ENCODE measurements around the gene MSH3. TPM values are rescaled to one million over a fixed set of nuclear protein-coding genes. Genes with fewer than 3 reads are reported as not detected.

The MSH3 gene
- total and polyA plus RNA-seq, 2 of the 8 experiments (the other 6 are each of a cell fraction or from before 2014, with no cell fraction given) = 3.6 to 22.6 TPM

- peaks cover 0 to 14% of the 10 kb centered on the region in 2 experiments; a peak in 2 of 4 replicates for H3K79me2 ChIP-seq (ENCODE audit: control insufficient read depth in 1 of 2, insufficient read depth in 2 of 2, low read length in 2 of 2)
- FAIRE-seq (no peak), DNase-seq (ENCODE audit: low read depth in 1 of 2, low spot score in 2 of 2) (no peak)
- H2AFZ ChIP-seq (ENCODE audit: low read length) = no peak overlapping the region
- H2BK20ac ChIP-seq (ENCODE audit: low read length) = no peak overlapping the region
- H3K4me3 ChIP-seq (ENCODE audit: extremely low read depth in 1 of 4, insufficient read depth in 2 of 4, low read depth in 3 of 4, low read length in 4 of 4) = no peak overlapping the region
- H3K4me1 ChIP-seq (replicated peaks in 1 of 4; ENCODE audit: control insufficient read depth in 3 of 4, insufficient read depth in 4 of 4, low read length in 3 of 4) = no peaks in the 10 kb centered on the region; a peak in 1 of 7 replicates
- no peak overlapping the region for H2AK5ac ChIP-seq (ENCODE audit: low read depth, low read length)
- peaks cover 2% of the 10 kb centered on the region; the same call in 1 of the 2 replicates for H3K79me1 ChIP-seq (ENCODE audit: low read depth, low read length)
- ChIA-PET POLR2A (ENCODE audit: partially characterized antibody) (interaction anchor here (1.2 kb wide), 2 partner anchors 10 to 11 kb away, joined by 3 read pairs; partner anchors contain the start of genes DHFR and MSH3), CTCF (ENCODE audit: partially characterized antibody) (interaction anchor here (6.1 kb wide), 1 partner anchor 9 kb away, joined by 28 read pairs; the partner anchor contains the start of genes DHFR and MSH3)
- no peak overlapping the region for H2BK120ac ChIP-seq (replicated peaks; ENCODE audit: low read depth, low read length)
- no peak overlapping the region for H3K4ac ChIP-seq (replicated peaks; ENCODE audit: insufficient read length, low read depth, low read length)
- H2BK5ac ChIP-seq (ENCODE audit: low read depth, low read length) = no peak overlapping the region
- no peak overlapping the region for H3K27ac ChIP-seq (ENCODE audit: low read depth, low read length)
- H4K20me1 ChIP-seq (replicated peaks in 1 of 2; ENCODE audit: control insufficient read depth in 1 of 2, insufficient read depth in 2 of 2, low read length in 2 of 2) = no peaks in the 10 kb centered on the region
- WGBS, 2 experiments (ENCODE audit: extremely low coverage in 1 of 2, insufficient coverage in 1 of 2, insufficient read length in 1 of 2, insufficient replicate concordance in 2 of 2, low coverage in 1 of 2, low lambda C conversion rate in 2 of 2, missing lambda C conversion rate in 1 of 2) = 94% methylated on average over 4 of the region's 4 CpGs; no CpG with 5 or more reads in 1 of the 2 experiments
- no peak overlapping the region for H2BK12ac ChIP-seq (ENCODE audit: low read depth, low read length)
- H3K14ac ChIP-seq (ENCODE audit: insufficient read length) = no peak overlapping the region
- H3K9ac ChIP-seq (replicated peaks in 1 of 4; ENCODE audit: extremely low read depth in 1 of 4, low read depth in 3 of 4, low read length in 3 of 4) = no peak overlapping the region
- H4K91ac ChIP-seq (replicated peaks; ENCODE audit: insufficient read length, low read length) = no peak overlapping the region
- 0 out of 4 replicates have a peak, but pooled peaks cover 0 to 2% of the 10 kb centered on the region in 2 experiments for H3K9me3 ChIP-seq (ENCODE audit: insufficient read depth in 2 of 2, low read depth in 1 of 2, low read length in 1 of 2)
- H4K8ac ChIP-seq (ENCODE audit: extremely low read depth, insufficient read depth, low read length) = no peak overlapping the region
- H3K56ac ChIP-seq (replicated peaks; ENCODE audit: insufficient read length, low read depth, low read length) = no peak overlapping the region
- H3K27me3 ChIP-seq (replicated peaks in 1 of 4; ENCODE audit: control insufficient read depth in 3 of 4, extremely low read depth in 1 of 4, insufficient read depth in 3 of 4, low read length in 3 of 4) = no peaks in the 10 kb centered on the region
- peaks cover 0 to 30% (median 16%) of the 10 kb centered on the region in 4 experiments; a peak in 6 of 8 replicates for H3K36me3 ChIP-seq (ENCODE audit: control insufficient read depth in 2 of 4, insufficient read depth in 4 of 4, low read length in 3 of 4)
- H4K5ac ChIP-seq (ENCODE audit: insufficient read length, low read depth, low read length) = no peak overlapping the region
- no peak overlapping the region for H3K23ac ChIP-seq (ENCODE audit: insufficient read length)
- no peak overlapping the region for H3K18ac ChIP-seq (ENCODE audit: extremely low read depth, low read length)
- H2BK15ac ChIP-seq (ENCODE audit: low read length) = no peak overlapping the region
- no peak overlapping the region for H3K4me2 ChIP-seq (ENCODE audit: insufficient read depth in 1 of 2, low read depth in 2 of 2, low read length in 2 of 2)
- no peaks in the 10 kb centered on the region for H3K23me2 ChIP-seq (ENCODE audit: low read depth, low read length)
- no peak for TF ChIP-seq CHD1 (IDR thresholded peaks at IDR 0.05; ENCODE audit: low read depth, low read length)
- no peak for TF ChIP-seq POLR2A (IDR thresholded peaks at IDR 0.05; ENCODE audit: control extremely low read depth in 1 of 2, low read depth in 2 of 2, low read length in 2 of 2)
- TF ChIP-seq ATF3 (IDR thresholded peaks at IDR 0.05; ENCODE audit: insufficient read depth, low read depth, low read length) = no peak
- no peak for TF ChIP-seq TAF7 (optimal IDR thresholded peaks at IDR 0.05; ENCODE audit: borderline replicate concordance, low read depth, low read length)
- no peak for TF ChIP-seq MAX (IDR thresholded peaks at IDR 0.05)
- no peak for TF ChIP-seq EP300 (IDR thresholded peaks at IDR 0.05; ENCODE audit: borderline replicate concordance in 1 of 2, low read depth in 2 of 2, low read length in 2 of 2)
- no peak for TF ChIP-seq SP1 (IDR thresholded peaks at IDR 0.05; ENCODE audit: low read depth, low read length)
- no peak for TF ChIP-seq CHD2 (IDR thresholded peaks at IDR 0.05; ENCODE audit: low read length)
- TF ChIP-seq SP2 (IDR thresholded peaks at IDR 0.05; ENCODE audit: low read length) = no peak
- TF ChIP-seq SP4 (IDR thresholded peaks at IDR 0.05; ENCODE audit: low read length) = no peak
- no peak for TF ChIP-seq MAFK (IDR thresholded peaks at IDR 0.05; ENCODE audit: low read depth, low read length)
- TF ChIP-seq JUND (IDR thresholded peaks at IDR 0.05; ENCODE audit: low read length) = no peak
- TF ChIP-seq SIN3A (conservative IDR thresholded peaks at IDR 0.05 in 1 of 2, IDR thresholded peaks at IDR 0.05 in 1 of 2; ENCODE audit: low read depth in 1 of 2, low read length in 2 of 2) = no peak
Observed at GRCh38 chr5:80665057-80665456, 10.6 kb downstream of the MSH3 start.

Measured in H1 (cell line).